Measurements from ENCODE around the gene TRABD2B. TPM values are rescaled to one million over a fixed set of nuclear protein-coding genes. Genes with fewer than 3 reads are reported as not detected.

Gene TRABD2B
- total RNA-seq, 1 donor from 2014 or later: 6.8 TPM

GRCh38 chr1:47936916-47937551 lies 60.2 kb downstream of the TRABD2B start:
- DNase-seq (ENCODE audit: low read depth): no peak

GRCh38 chr1:47935856-47936255 lies 61.3 kb downstream of the TRABD2B start:
- DNase-seq (ENCODE audit: low read depth): no peak

- DNase-seq (ENCODE audit: low read depth): no peak
These were observed 62.0 kb downstream of the TRABD2B start for GRCh38 chr1:47935163-47935562.

- DNase-seq (ENCODE audit: low read depth): peak; percentile 97
These were observed 62.9 kb downstream of the TRABD2B start for GRCh38 chr1:47934243-47934805.

- no peak for DNase-seq (ENCODE audit: low read depth)
These were observed 64.4 kb downstream of the TRABD2B start for GRCh38 chr1:47932743-47933142.

- DNase-seq (ENCODE audit: low read depth): no peak
These were observed 65.8 kb downstream of the TRABD2B start for GRCh38 chr1:47931395-47931794.

GRCh38 chr1:47930210-47930840 lies 66.9 kb downstream of the TRABD2B start:
- no peak for DNase-seq (ENCODE audit: low read depth)

GRCh38 chr1:47927165-47927564 lies 70.0 kb downstream of the TRABD2B start:
- no peak for DNase-seq (ENCODE audit: low read depth)

GRCh38 chr1:47926461-47926999 lies 70.7 kb downstream of the TRABD2B start:
- DNase-seq (ENCODE audit: low read depth): no peak

GRCh38 chr1:47924270-47925048 lies 72.7 kb downstream of the TRABD2B start:
- no peak for DNase-seq (ENCODE audit: low read depth)

GRCh38 chr1:47921935-47922415 lies 75.2 kb downstream of the TRABD2B start:
- DNase-seq (ENCODE audit: low read depth): no peak

- no peak for DNase-seq (ENCODE audit: low read depth)
These were observed 77.9 kb downstream of the TRABD2B start for GRCh38 chr1:47919113-47919833.

- DNase-seq (ENCODE audit: low read depth): no peak
These were observed 78.8 kb downstream of the TRABD2B start for GRCh38 chr1:47918257-47918867.

- DNase-seq (ENCODE audit: low read depth): no peak
These were observed 79.5 kb downstream of the TRABD2B start for GRCh38 chr1:47917687-47918086.

- no peak for DNase-seq (ENCODE audit: low read depth)
These were observed 81.4 kb downstream of the TRABD2B start for GRCh38 chr1:47915677-47916353.

GRCh38 chr1:47914952-47915676 lies 82.1 kb downstream of the TRABD2B start:
- DNase-seq (ENCODE audit: low read depth): no peak

GRCh38 chr1:47914218-47914938 lies 82.8 kb downstream of the TRABD2B start:
- DNase-seq (ENCODE audit: low read depth): peak; percentile 29

- DNase-seq (ENCODE audit: low read depth): no peak
These were observed 83.9 kb downstream of the TRABD2B start for GRCh38 chr1:47913225-47913823.

- no peak for DNase-seq (ENCODE audit: low read depth)
These were observed 84.4 kb downstream of the TRABD2B start for GRCh38 chr1:47912756-47913155.
